GM21528 (cell line): ENCODE measurements around the gene FLYWCH2.
A peak's percentile ranks its signal among the peaks of the same experiment; 100 is the strongest.
"Not testable (repeated sequence)": the region's sequence is repeated elsewhere in the genome, so short reads cannot be mapped to it uniquely, and the experiment has no call there.

Experiments used
- ATAC-seq: cut with Tn5 transposase; IDR thresholded peaks from one replicate; pipeline ENCODE4 v1.9.1; 2021; ENCODE audit warnings: mild to moderate bottlenecking, moderate library complexity; ENCODE audit not compliant: unreplicated experiment, low FRiP score

The FLYWCH2 gene

DNA sequence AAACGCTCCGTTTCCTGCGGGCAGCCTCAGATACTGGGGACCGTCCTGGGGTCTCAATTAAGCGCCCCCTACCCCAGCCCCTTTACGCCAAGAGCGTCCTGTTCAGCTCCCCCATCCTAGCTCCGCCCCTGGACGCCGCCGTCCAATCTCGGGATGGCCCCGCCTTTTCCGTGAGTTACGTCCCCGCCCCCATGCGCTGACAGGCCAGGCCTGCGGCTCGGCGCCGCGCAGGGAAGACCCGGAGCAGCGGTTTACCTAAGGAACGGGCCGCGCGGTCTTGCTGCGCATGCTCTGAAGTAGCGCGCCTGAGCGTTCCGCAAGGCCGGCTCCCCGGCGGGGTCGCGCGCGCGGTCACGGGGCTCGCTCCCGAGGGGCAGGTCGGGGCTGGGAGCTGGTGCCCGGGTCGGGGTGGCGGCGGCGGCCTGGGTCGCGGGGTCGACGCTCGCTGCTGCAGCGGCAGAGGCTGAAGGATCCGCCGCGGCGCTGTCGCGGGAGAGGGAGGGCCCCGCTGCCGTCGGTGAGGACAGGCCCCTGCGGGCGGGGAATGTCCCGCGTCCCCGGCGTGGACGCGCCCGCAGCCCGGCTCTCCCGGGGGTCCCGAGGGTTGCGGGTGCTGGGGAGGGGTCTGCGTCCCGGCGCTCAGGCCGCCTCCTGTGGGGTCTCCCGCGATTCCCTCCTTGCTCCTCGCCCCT, 28.8 kb downstream of the FLYWCH2 start, which contains the start of gene FLYWCH1:
FLYWCH1 (plus strand) TSS at position 294 of the 692 bp plus-strand sequence. CDS start 17,755 bp downstream, outside the sequence.
- peak; percentile 84 for ATAC-seq

DNA sequence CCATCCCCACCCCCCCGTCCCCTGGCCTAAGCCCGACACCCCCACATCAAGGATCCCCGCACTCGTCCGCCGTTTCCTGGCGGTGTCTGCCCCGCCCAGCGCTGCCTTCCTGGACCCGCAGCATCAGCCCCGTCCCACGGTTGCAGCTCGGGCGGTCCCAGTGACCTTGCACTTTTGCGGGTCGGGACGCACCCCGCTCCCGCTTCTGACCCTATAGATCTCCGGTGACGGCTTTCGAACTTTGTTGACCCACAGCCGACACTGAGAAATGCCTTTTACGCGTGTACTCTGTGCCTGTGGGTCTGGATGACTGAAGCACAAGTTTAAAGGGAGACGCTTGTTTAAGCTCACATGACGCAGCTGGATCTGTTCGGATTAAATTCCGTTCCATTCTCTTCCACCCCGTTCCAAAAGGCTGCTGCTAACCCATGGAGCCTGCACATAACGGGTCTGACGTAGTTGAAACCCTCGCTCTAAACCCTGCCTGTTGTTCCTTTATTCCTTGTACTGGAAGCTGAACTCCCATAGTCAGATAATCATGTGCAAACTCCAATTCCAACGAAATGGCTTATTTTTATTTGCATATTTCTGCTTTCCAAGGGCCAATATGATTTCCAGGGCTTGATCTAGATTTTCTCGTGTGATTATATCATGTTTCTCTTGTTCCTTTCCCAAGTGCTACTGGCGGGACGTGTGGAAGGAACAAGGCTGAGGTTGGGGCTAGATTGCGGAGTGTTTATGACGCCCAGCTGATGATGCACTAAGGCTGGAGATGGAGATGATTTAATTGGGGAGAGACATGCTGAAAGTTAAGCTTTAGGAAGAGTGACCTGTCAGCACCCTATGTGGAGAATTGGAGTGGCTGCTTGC, 29.6 kb downstream of the FLYWCH2 start:
- ATAC-seq, result peak; percentile 21

DNA sequence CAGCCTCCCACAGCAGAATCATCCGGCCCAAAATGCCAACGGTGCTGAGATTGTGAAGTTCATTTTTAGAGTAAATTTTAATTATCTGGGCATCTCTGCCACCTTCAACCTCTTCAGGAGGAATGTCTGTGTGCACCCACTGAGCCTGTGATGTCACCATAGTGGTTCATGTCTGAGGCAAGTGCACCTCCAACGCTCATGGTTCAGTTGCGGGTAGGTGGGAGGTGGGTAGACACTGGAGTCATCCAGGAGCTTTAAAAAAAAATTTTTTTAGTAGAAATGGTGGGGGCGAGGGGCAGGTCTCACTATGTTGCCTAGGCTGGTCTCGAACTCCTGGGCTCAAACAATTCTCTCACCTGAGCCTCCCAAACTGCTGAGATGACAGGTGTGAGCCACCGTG, 30.6 kb downstream of the FLYWCH2 start:
- no peak for ATAC-seq

DNA sequence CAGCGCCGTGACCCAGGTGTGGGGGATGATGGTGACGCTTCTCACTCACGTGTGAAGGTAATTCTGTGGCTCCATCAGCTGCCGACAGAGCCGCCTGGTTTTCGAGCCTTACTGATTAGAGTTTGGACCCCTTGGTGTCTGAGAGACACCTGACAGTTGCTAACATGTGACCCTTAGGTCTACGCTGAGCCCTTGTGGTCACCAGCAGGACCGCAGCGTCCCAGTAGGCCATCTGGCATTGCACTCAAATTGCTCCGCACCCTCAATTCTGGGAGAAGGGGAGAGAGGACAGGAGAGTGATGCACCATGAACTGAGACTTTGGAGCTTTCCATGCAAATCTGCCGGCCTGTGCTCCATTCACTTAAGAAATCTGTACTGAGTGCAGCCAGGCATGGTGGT, 31.2 kb downstream of the FLYWCH2 start:
- no peak for ATAC-seq

DNA sequence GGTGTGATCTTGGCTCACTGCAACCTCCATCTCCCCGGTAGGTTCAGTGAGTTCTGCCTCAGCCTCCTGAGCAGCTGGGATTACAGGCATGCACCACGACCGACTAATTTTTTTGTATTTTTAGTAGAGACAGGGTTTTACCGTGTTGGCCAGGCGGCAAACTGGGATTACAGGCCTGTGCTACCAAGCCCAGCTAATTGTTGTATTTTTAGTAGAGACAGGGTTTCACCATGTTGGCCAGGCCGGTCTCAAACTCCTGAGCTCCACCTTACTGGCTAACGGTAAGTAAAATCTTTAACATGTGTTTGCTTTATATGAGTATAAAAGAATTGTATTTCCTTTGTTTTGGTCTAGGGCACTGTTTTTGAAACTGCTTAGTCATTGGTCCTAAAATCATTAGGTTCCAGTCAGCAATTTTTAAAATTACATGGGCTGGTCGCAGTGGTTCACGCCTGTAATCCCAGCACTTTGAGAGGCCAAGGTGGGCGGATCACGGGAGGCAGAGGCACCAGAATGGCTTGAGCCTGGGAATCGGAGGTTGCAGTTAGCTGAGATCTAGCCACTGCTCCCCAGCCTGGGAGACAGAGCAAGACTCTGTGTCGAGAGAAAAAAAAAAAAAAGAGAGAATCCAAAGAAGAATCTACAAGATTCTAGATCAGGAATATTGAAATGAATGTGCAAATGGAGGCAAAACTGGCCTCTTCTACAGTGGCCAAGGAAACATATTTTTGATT, 32.3 kb downstream of the FLYWCH2 start:
- no peak for ATAC-seq

DNA sequence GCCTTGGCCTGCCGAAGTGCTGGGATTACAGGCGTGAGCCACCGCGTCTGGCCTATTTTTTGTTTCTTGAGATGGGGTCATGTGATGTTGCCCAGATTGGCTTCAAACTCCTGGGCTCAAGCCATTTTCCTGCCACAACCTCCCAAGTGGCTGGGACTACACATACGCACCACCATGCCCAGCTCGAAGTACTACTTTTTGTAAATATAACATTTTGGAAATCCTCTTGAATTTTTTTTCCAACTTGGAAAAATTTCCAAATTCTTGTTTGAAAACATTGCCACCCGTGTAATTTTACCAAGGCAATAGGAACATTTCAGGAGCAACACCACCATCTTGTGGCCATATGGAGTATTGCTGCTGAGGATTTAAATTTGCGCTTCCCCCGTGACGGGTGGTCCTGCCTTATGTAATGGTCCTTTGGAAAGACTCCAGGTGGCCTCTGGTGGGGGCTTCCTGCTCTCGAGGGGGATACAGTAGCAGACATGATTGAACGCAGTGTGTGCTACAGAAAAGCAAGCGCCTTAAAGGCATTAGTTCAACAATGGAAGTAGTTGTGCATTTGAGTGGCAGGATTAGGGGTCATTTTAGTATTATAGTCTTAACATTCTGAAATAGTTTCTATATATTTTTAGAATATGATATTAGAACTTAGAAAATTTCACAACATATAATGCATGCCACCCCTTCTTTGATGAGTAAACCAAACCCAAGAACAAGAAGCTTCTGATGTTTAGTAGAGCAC, 36.7 kb downstream of the FLYWCH2 start:
- ATAC-seq, result no peak

DNA sequence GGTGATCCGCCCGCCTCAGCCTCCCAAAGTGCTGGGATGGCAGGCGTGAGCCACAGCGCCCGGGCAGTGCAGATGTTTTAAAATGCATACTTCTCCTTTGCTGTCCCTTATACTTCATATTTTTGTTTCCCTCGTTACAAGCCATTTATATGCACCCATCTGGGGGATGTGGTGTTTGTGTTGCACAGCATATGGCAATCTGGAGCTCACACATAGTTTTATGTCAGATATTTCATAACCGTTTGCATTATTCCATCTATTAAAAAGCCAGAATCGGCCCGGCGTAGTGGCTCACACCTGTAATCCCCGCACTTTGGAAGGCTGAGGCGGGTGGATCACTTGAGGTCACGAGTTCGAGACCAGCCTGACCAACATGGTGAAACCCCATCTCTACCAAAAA, 40.5 kb downstream of the FLYWCH2 start:
- ATAC-seq, result no peak

DNA sequence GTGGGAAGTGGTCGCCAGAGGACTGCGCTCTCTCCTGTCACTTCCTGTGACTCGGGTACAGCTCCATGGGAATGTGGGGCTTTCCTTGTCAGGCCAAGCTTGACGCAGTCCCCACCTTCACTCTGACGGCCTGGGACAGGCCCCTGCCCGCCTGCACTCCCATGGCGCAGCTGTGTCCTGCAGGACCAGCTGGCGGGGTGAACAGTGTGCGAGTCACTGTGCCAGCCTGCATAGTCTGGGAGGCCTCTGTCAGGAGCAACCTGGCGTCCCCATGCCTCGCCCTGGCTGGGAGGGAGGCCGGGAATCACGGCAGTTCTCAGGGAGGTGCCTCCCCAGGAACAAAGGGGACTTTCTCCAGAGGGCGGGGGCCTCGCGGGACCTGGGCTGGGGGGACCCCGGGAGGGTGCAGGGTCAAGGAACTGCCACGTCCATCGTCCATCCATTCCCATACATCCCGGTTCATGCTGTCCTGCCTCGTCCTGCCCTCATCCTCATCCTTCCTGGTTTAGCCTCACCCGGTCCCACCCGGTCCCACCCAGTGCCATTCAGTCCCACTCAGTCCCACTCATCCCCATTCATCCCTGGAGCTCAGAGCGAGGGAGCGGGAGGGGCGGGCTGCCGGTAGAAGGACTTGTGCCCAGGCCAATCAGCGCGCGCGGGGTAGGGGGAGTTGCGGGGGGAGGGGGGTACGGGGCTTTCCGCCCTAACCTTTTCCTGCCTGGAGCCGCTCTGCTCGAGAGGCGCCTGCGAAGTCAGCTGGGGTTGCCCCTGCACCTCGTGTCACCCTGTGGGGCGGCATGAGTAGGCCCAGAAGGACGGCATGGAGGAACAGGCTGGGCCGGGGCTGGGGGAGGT, 42.1 kb downstream of the FLYWCH2 start:
- ATAC-seq, result no peak

DNA sequence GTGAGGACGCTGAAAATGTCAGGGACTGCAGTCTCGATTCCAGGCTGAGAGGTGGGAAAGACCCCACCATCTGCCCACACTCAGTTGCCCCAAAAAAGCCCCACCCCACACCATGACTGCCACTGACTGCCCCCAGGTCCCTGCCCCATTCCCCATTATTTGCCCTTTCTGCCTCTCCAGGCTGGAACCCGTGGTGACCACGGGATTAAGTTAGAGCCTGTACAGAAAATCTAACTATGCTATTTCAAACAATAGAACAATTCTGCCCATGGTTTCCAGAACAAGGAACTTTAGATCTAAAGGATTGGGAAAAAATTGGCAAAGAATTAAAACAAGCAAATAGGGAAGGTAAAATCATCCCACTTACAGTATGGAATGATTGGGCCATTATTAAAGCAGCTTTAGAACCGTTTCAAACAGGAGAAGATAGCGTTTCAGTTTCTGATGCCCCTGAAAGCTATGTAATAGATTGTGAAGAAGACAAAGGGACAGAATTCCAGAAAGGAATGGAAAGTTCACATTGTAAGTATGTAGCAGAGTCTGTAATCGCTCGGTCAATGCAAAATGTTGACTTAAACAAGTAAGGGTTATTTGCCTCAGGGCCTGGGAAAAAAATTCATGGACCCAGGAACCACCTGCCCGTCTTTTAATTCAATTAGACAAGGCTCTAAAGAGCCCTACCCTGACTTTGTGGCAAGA, 43.1 kb downstream of the FLYWCH2 start:
- ATAC-seq, result no peak

DNA sequence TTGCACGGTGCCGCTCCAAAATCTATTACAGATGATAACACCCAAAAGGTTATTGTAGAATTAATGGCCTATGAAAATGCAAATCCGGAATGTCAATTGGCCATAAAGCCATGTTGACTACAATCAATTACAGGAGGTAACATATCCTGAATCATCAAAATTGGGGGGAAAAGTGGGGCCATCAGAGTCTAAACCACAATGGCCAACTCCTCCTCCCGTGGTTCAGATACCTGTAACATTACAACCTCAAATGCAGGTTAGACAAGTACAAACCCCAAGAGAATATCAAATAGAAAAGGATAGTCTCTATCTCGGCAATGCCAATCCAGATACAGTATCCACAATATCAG, 43.6 kb downstream of the FLYWCH2 start:
- no peak for ATAC-seq

DNA sequence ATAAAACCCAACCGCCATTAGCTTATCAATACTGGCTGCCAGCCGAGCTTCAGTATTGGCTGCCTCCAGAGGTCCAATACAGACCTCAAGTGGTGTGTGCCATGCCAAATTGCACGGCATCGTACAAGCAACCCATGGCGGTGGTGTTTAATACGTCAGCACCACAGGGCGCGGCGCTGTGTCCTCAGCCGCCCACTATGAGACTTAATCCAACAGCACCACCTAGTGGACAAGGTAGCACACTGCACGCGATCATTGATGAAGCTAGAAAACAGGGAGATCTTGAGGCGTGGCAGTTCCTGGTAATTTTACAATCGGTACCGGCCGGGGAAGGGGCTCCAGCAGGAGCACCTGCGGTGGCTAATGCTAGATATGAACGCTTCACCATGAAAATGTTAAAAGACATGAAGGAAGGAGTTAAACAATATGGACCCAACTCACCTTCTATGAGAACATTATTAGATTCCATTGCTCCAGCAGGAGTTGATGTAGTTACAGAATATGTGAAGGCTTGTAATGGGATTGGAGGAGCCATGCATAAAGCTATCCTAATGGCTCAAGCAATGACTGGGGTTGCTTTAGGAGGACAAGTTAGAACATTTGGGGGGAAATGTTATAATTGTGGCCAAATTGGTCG, 44.1 kb downstream of the FLYWCH2 start:
- no peak for ATAC-seq

DNA sequence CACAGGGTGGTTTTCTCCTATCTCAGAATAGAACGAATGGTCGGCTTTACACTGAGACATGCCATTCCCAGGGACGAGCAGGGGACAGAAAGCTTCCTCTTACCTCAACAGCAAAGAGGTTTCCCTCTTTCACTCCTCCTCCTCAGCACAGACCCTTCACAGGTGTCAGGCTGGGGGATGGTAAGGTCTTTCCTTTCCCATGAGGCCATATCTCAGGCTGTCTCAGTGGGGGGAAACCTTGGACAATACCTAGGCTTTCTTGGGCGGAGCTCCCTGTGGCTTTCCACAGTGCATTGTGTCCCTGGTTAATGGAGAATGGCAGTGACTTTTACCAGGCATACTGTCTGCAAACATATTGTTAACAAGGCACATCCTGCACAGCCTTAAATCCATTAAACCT, 45.1 kb downstream of the FLYWCH2 start:
- ATAC-seq, result not testable (repeated sequence)

DNA sequence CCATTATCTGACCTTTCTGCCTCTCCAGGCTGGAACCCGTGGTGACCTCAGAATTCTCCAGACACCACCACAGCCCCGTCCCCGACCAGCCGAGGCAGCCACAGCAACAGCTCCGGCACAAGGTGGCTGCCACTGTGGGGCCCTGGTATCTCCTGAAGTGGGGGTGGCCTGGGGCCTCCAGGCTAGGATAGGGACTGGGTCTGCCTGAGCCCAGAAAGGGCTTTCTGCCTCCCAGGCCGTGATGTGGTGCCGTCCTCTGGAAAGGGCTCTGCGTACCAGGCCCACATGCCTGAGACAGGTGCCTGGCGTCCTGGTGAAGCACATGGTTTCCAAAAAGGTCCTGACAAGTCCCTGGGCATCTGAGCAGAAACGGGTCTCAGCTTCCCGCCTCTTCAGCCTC, 45.8 kb downstream of the FLYWCH2 start:
- ATAC-seq, result no peak

DNA sequence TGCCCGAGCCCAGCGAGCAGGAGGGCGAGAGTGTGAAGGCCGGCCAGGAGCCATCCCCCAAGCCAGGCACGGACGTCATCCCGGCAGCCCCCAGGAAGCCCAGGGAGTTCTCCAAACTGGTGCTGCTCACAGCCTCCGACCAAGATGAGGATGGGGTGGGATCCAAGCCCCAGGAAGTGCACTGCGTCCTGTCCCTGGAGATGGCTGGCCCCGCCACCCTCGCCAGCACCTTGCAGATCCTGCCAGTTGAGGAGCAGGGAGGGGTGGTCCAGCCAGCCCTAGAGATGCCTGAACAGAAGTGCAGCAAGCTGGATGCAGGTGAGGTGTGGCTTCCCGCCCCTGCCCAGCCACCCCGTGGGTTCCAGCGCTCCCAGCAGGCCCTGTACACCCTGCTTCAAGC, 46.7 kb downstream of the FLYWCH2 start:
- no peak for ATAC-seq

DNA sequence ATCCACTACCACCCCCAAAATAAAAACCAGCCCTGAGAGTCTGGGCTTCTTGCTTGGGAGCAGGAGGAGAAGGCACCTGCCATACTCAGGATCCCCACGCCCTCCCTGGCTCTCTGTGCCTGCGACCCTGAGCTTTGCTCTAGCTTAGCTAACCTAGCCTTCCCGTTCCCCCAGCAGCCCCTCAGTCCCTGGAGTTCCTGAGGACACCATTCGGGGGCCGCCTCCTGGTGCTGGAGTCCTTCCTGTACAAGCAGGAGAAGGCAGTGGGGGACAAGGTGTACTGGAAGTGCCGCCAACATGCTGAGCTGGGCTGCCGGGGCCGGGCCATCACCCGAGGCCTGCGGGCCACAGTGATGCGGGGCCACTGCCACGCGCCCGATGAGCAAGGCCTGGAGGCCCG, 47.2 kb downstream of the FLYWCH2 start:
- ATAC-seq, result no peak

DNA sequence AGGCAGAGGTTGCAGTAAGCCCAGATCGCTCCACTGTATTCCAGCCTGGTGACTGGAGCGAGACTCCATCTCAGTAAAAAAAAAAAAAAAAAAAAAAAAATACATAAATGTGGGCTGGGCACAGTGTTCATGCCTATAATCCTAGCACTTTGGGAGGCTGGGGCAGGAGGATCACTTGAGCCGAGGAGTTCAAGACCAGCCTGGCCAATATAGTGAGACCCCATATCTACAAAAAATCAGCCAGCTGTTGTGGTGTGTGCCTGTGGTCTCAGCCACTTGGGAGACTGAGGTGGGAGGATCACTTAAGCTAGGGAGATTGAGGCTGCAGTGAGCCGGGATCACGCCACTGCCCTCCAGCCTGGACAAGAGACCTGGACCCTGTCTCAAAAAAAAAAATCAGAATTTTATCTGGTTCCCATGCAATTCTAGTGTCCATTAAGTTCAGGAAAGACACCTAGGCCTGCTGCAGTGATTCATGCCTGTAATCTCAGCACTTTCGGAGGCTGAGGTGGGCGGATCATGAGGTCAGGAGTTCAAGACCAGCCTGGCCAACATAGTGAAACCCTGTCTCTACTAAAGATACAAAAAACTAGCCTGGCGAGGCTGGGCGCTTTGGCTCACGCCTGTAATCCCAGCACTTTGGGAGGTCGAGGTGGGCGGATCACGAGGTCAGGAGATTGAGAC, 48.4 kb downstream of the FLYWCH2 start:
- not testable (repeated sequence) for ATAC-seq

DNA sequence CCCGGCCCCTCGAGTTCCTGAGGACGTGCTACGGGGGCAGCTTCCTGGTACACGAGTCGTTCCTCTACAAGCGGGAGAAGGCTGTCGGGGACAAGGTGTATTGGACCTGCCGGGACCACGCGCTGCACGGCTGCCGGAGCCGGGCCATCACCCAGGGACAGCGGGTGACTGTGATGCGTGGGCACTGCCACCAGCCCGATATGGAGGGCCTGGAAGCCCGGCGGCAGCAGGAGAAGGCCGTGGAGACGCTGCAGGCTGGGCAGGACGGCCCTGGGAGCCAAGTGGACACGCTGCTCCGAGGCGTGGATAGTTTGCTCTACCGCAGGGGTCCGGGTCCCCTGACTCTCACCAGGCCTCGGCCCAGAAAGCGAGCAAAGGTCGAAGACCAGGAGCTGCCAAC, 50.1 kb downstream of the FLYWCH2 start:
- ATAC-seq, result no peak

DNA sequence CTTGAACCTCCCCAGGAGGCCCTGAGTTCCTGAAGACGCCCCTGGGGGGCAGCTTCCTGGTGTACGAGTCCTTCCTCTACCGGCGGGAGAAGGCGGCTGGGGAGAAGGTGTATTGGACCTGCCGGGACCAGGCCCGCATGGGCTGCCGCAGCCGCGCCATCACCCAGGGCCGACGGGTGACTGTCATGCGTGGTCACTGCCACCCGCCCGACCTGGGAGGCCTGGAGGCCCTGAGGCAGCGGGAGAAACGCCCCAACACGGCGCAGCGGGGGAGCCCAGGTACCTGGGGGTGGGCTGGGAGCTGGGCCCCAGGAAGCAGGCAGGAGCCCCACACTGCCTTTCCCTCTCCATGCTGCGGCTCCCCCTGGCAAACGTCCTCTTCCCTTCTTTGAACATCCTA, 50.7 kb downstream of the FLYWCH2 start:
- no peak for ATAC-seq
